ENCODE measurements around the gene RAB4B. TPM values are rescaled to one million over a fixed set of nuclear protein-coding genes. Genes with fewer than 3 reads are reported as not detected.

Gene RAB4B
- total RNA-seq, 1 experiment from 2014 or later, result 9.1 TPM

GRCh38 chr19:40801426-40802299, 23.6 kb downstream of the RAB4B start:
- Histone ChIP-seq H3K4me1 (ENCODE audit: insufficient read depth, low read length, poor library complexity, severe bottlenecking) (peaks cover 62% of the 10 kb centered on the region), H3K27ac (ENCODE audit: low read depth, low read length, poor library complexity, severe bottlenecking) (peak overlapping the region; percentile 58), H3K4me3 (ENCODE audit: low read depth, low read length, poor library complexity, severe bottlenecking) (peak overlapping the region; percentile 97), H3K27me3 (replicated peaks; ENCODE audit: insufficient read depth, low read depth, low read length, poor library complexity) (no peaks in the 10 kb centered on the region), H3K9me3 (ENCODE audit: low read depth, low read length, poor library complexity, severe bottlenecking) (no peaks in the 10 kb centered on the region), H3K36me3 (ENCODE audit: insufficient read depth, low read length, poor library complexity, severe bottlenecking) (peaks cover 28% of the 10 kb centered on the region)
- DNase-seq (ENCODE audit: low spot score), result no peak
- intact Hi-C loops (cut with micrococcal nuclease; ENCODE audit: unreplicated experiment), result loop anchor here (10.0 kb wide), 1 partner anchor 87 kb away; the partner anchor contains the start of genes COQ8B and ITPKC
- CTCF ChIA-PET, result interaction anchor here (0.6 kb wide), 2 partner anchors 139 to 278 kb away, joined by 5 to 11 read pairs; no protein-coding TSS in a partner anchor
- POLR2A ChIA-PET (ENCODE audit: low non-redundant PET), result no interaction called here
- BruUV-seq (replicated peaks), result TSS peak; percentile 73
- TF ChIP-seq CTCF (conservative IDR thresholded peaks at IDR 0.05; ENCODE audit: low read depth, low read length) (no peak), EZH2 (IDR thresholded peaks at IDR 0.05; ENCODE audit: borderline replicate concordance, low read depth, low read length, poor library complexity, severe bottlenecking) (no peak)

GRCh38 chr19:40802300-40803169, 24.5 kb downstream of the RAB4B start:
- no TSS peak for BruUV-seq (replicated peaks)
- TF ChIP-seq CTCF (conservative IDR thresholded peaks at IDR 0.05; ENCODE audit: low read depth, low read length), result no peak
- Histone ChIP-seq H3K9me3 (ENCODE audit: low read depth, low read length, poor library complexity, severe bottlenecking) (no peaks in the 10 kb centered on the region), H3K27ac (ENCODE audit: low read depth, low read length, poor library complexity, severe bottlenecking) (peak overlapping the region; percentile 58), H3K27me3 (replicated peaks; ENCODE audit: insufficient read depth, low read depth, low read length, poor library complexity) (no peaks in the 10 kb centered on the region), H3K4me3 (ENCODE audit: low read depth, low read length, poor library complexity, severe bottlenecking) (no peak overlapping the region), H3K4me1 (ENCODE audit: insufficient read depth, low read length, poor library complexity, severe bottlenecking) (peaks cover 67% of the 10 kb centered on the region), H3K36me3 (ENCODE audit: insufficient read depth, low read length, poor library complexity, severe bottlenecking) (peaks cover 34% of the 10 kb centered on the region)
- DNase-seq (ENCODE audit: low spot score), result no peak
- POLR2A ChIA-PET (ENCODE audit: low non-redundant PET), result no interaction called here
- intact Hi-C loops (cut with micrococcal nuclease; ENCODE audit: unreplicated experiment), result loop anchor here (10.0 kb wide), 1 partner anchor 88 kb away; the partner anchor contains the start of genes COQ8B and ITPKC
- CTCF ChIA-PET, result no interaction called here

- Histone ChIP-seq H3K27me3 (replicated peaks; ENCODE audit: insufficient read depth, low read depth, low read length, poor library complexity) (no peaks in the 10 kb centered on the region), H3K27ac (ENCODE audit: low read depth, low read length, poor library complexity, severe bottlenecking) (peak overlapping the region; percentile 58), H3K4me1 (ENCODE audit: insufficient read depth, low read length, poor library complexity, severe bottlenecking) (peaks cover 64% of the 10 kb centered on the region), H3K4me3 (ENCODE audit: low read depth, low read length, poor library complexity, severe bottlenecking) (no peak overlapping the region), H3K36me3 (ENCODE audit: insufficient read depth, low read length, poor library complexity, severe bottlenecking) (peaks cover 42% of the 10 kb centered on the region), H3K9me3 (ENCODE audit: low read depth, low read length, poor library complexity, severe bottlenecking) (no peaks in the 10 kb centered on the region)
- ChIA-PET POLR2A (ENCODE audit: low non-redundant PET) (no interaction called here), CTCF (no interaction called here)
- no peak for DNase-seq (ENCODE audit: low spot score)
- intact Hi-C loops (cut with micrococcal nuclease; ENCODE audit: unreplicated experiment), result loop anchor here (10.0 kb wide), 1 partner anchor 89 kb away; the partner anchor contains the start of genes COQ8B and ITPKC
- no TSS peak for BruUV-seq (replicated peaks)
- TF ChIP-seq CTCF (conservative IDR thresholded peaks at IDR 0.05; ENCODE audit: low read depth, low read length), result no peak
- no peak for TF ChIP-seq EZH2 (IDR thresholded peaks at IDR 0.05; ENCODE audit: borderline replicate concordance, low read depth, low read length, poor library complexity, severe bottlenecking)
These were observed 25.3 kb downstream of the RAB4B start for GRCh38 chr19:40803170-40803856.
